DOHH2 (cell line): ENCODE results near the gene COL9A2.

Source experiments
- H3F3A ChIP-seq: fragments of 200-600 bp; sonication (generic), shearing (Covaris generic); 2 replicates; pipeline ENCODE4 v1.6.0; 2016; ENCODE audit warnings: antibody characterized with exemption, mild to moderate bottlenecking; ENCODE audit not compliant: control insufficient read depth, insufficient read depth
- H3K27ac ChIP-seq: fragments of 200-600 bp; sonication (generic); 2 replicates; pipeline ENCODE4 v1.5.1; 2014; ENCODE audit warnings: low read depth, mild to moderate bottlenecking, low read length, moderate library complexity
- H3K27me3 ChIP-seq: fragments of 200-600 bp; sonication (generic); 2 replicates; pipeline ENCODE4 v1.6.1; 2014; ENCODE audit warnings: mild to moderate bottlenecking, low read length, mixed read lengths; ENCODE audit not compliant: control insufficient read depth
- H3K36me3 ChIP-seq: fragments of 200-600 bp; sonication (generic); 2 replicates; pipeline ENCODE4 v1.6.1; 2014; ENCODE audit warnings: mild to moderate bottlenecking, low read length, moderate library complexity, mixed read lengths; ENCODE audit not compliant: control insufficient read depth
- H3K4me1 ChIP-seq: fragments of 200-600 bp; sonication (generic); 2 replicates; pipeline ENCODE4 v1.6.1; 2014; ENCODE audit warnings: mild to moderate bottlenecking, low read length, mixed read lengths; ENCODE audit not compliant: control insufficient read depth
- H3K4me2 ChIP-seq: fragments of 200-600 bp; sonication (generic); 2 replicates; pipeline ENCODE4 v1.6.0; 2014; ENCODE audit warnings: mild to moderate bottlenecking, low read length, moderate library complexity
- H3K4me3 ChIP-seq: fragments of 200-600 bp; sonication (generic); 2 replicates; pipeline ENCODE4 v1.5.1; 2014; ENCODE audit warnings: mild to moderate bottlenecking, low read length, mixed read lengths
- H3K79me2 ChIP-seq: fragments of 200-600 bp; sonication (generic); 2 replicates; pipeline ENCODE4 v1.6.1; 2014; ENCODE audit warnings: mild to moderate bottlenecking, low read length, mixed read lengths; ENCODE audit not compliant: control insufficient read depth
- H3K9me2 ChIP-seq: fragments of 200-600 bp; sonication (generic); replicated peaks from 2 replicates; pipeline ENCODE4 v1.6.1; 2014; ENCODE audit warnings: mild to moderate bottlenecking, low read length, mixed read lengths; ENCODE audit not compliant: control insufficient read depth
- H3K9me3 ChIP-seq: fragments of 200-600 bp; sonication (generic); 2 replicates; pipeline ENCODE4 v1.6.1; 2014; ENCODE audit warnings: antibody characterized with exemption, low read length, mixed read lengths; ENCODE audit not compliant: control insufficient read depth, insufficient read depth
- H4K20me1 ChIP-seq: fragments of 200-600 bp; sonication (generic); 2 replicates; pipeline ENCODE4 v1.6.0; 2014; ENCODE audit warnings: low read depth, mild to moderate bottlenecking, antibody characterized with exemption, low read length, moderate library complexity; ENCODE audit not compliant: control insufficient read depth, insufficient read depth
- CTCF ChIP-seq: fragments of 200-600 bp; sonication (generic); IDR thresholded peaks from one replicate; pipeline ENCODE4 v1.5.1; 2014; ENCODE audit warnings: antibody characterized with exemption, mild to moderate bottlenecking, low read depth, low read length; ENCODE audit not compliant: poor library complexity, severe bottlenecking
- EZH2phosphoT487 ChIP-seq: fragments of 200-600 bp; sonication (generic); IDR thresholded peaks from 2 replicates; pipeline ENCODE4 v1.6.1; 2017; ENCODE audit warnings: borderline replicate concordance, mild to moderate bottlenecking, antibody characterized with exemption, low read length, moderate library complexity, mixed read lengths

Gene COL9A2

GRCh38 chr1:40303051-40303771 lies 13.9 kb downstream of the COL9A2 start:
- Histone ChIP-seq H3K4me1 (no peaks in the 10 kb centered on the region), H3F3A (no peaks in the 10 kb centered on the region), H3K4me2 (no peak overlapping the region), H3K4me3 (no peak overlapping the region), H3K79me2 (no peaks in the 10 kb centered on the region), H3K9me2 (no peaks in the 10 kb centered on the region), H3K36me3 (no peaks in the 10 kb centered on the region), H3K9me3 (no peaks in the 10 kb centered on the region), H3K27ac (no peak overlapping the region), H4K20me1 (no peaks in the 10 kb centered on the region), H3K27me3 (peaks cover 10% of the 10 kb centered on the region)
- TF ChIP-seq EZH2phosphoT487 (no peak), CTCF (no peak)

- Histone ChIP-seq H3K79me2 (no peaks in the 10 kb centered on the region), H3K4me2 (no peak overlapping the region), H3K9me3 (no peaks in the 10 kb centered on the region), H3F3A (no peaks in the 10 kb centered on the region), H4K20me1 (no peaks in the 10 kb centered on the region), H3K27me3 (peaks cover 10% of the 10 kb centered on the region), H3K36me3 (no peaks in the 10 kb centered on the region), H3K4me3 (no peak overlapping the region), H3K9me2 (no peaks in the 10 kb centered on the region), H3K4me1 (no peaks in the 10 kb centered on the region), H3K27ac (no peak overlapping the region)
- TF ChIP-seq EZH2phosphoT487 (no peak), CTCF (no peak)
Observed at GRCh38 chr1:40302475-40302874, 14.6 kb downstream of the COL9A2 start.

- Histone ChIP-seq H3K27ac (no peak overlapping the region), H3K9me3 (no peaks in the 10 kb centered on the region)
Observed at GRCh38 chr1:40301541-40302299, 15.4 kb downstream of the COL9A2 start.

More at GRCh38 chr1:40301541-40302299, 15.4 kb downstream of the COL9A2 start:
- H4K20me1 ChIP-seq = no peaks in the 10 kb centered on the region
- peaks cover 10% of the 10 kb centered on the region for H3K27me3 ChIP-seq
- no peaks in the 10 kb centered on the region for H3K4me1 ChIP-seq
- H3F3A ChIP-seq = no peaks in the 10 kb centered on the region
- TF ChIP-seq EZH2phosphoT487 = no peak
- TF ChIP-seq CTCF = no peak
- H3K9me2 ChIP-seq = no peaks in the 10 kb centered on the region
- no peak overlapping the region for H3K4me3 ChIP-seq
- no peaks in the 10 kb centered on the region for H3K79me2 ChIP-seq
- no peaks in the 10 kb centered on the region for H3K36me3 ChIP-seq
- no peak overlapping the region for H3K4me2 ChIP-seq
